Suprapubic skin (tissue), 3 donors: ENCODE measurements around the gene DAB1.

Experiments
- CTCF ChIP-seq, 2 donors: fragments of 200-600 bp in 1 of 2; fragments of 450-650 bp in 1 of 2; sonication (generic) in 1 of 2; IDR thresholded peaks; one replicate each; pipeline ENCODE4 v1.5.1; 2016 to 2019; ENCODE audit warnings: antibody characterized with exemption in 2 of 2, mild to moderate bottlenecking in 1 of 2, moderate library complexity in 1 of 2
- POLR2A ChIP-seq, 2 donors: fragments of 450-650 bp; IDR thresholded peaks; one replicate each; pipeline ENCODE4 v1.6.1; 2017; ENCODE audit warnings: antibody characterized with exemption in 2 of 2, mild to moderate bottlenecking in 2 of 2, moderate library complexity in 2 of 2

GRCh38 chr1:56957931-56958330 lies 465.9 kb downstream of the DAB1 start:
- TF ChIP-seq CTCF (IDR thresholded peaks at IDR 0.05) (no peak), POLR2A (IDR thresholded peaks at IDR 0.05) (no peak)
